ENCODE results near the gene NUP210L. TPM values are rescaled to one million over a fixed set of nuclear protein-coding genes. Genes with fewer than 3 reads are reported as not detected.
A peak's percentile ranks its signal among the peaks of the same experiment; 100 is the strongest.

NUP210L gene
- total and polyA plus RNA-seq, 2 of the 13 experiments (the other 11 are each of a cell fraction or from before 2014, with no cell fraction given) = not detected

GRCh38 chr1:153985941-153986761 lies 168.7 kb downstream of the NUP210L start, which contains the start of gene RAB13 (continued):
- 0 out of 2 replicates have a peak, but pooled peaks have one; percentile 21 for TF ChIP-seq ZNF558 (CRISPR knock-in tag; IDR thresholded peaks at IDR 0.05; ENCODE audit: borderline replicate concordance)
- TF ChIP-seq MNT (IDR thresholded peaks at IDR 0.05) = no peak
- TF ChIP-seq ZNF33A (CRISPR knock-in tag; IDR thresholded peaks at IDR 0.05; ENCODE audit: borderline replicate concordance) = no peak
- peak; percentile 63 for TF ChIP-seq HOXA3 (CRISPR knock-in tag; IDR thresholded peaks at IDR 0.05)
- no peak for TF ChIP-seq ZNF260 (CRISPR knock-in tag; IDR thresholded peaks at IDR 0.05; ENCODE audit: borderline replicate concordance, low read depth)
- TF ChIP-seq ZFX (CRISPR knock-in tag; IDR thresholded peaks at IDR 0.05; ENCODE audit: low read depth) = peak; percentile 52
- TF ChIP-seq SIN3A (IDR thresholded peaks at IDR 0.05; ENCODE audit: borderline replicate concordance, low read depth, low read length) = peak; percentile 77; the same call in 1 of the 2 replicates
- TF ChIP-seq HDAC1 (CRISPR knock-in tag; IDR thresholded peaks at IDR 0.05) = 0 out of 2 replicates have a peak, but pooled peaks have one; percentile 4
- peak; percentile 13; the same call in 1 of the 2 replicates for TF ChIP-seq ZNF816 (CRISPR knock-in tag; IDR thresholded peaks at IDR 0.05; ENCODE audit: borderline replicate concordance)
- TF ChIP-seq SAP130 (CRISPR knock-in tag; IDR thresholded peaks at IDR 0.05; ENCODE audit: low read depth) = peak; percentile 50; the same call in 1 of the 2 replicates
- 0 out of 2 replicates have a peak, but pooled peaks have one; percentile 4 for TF ChIP-seq DMAP1 (CRISPR knock-in tag; IDR thresholded peaks at IDR 0.05)
- no peak for TF ChIP-seq PAWR (CRISPR knock-in tag; IDR thresholded peaks at IDR 0.05; ENCODE audit: borderline replicate concordance)
- TF ChIP-seq PHF20 (CRISPR knock-in tag; IDR thresholded peaks at IDR 0.05) = no peak
- no peak for TF ChIP-seq ZNF263 (CRISPR knock-in tag; IDR thresholded peaks at IDR 0.05)
- 0 out of 2 replicates have a peak, but pooled peaks have one; percentile 48 for TF ChIP-seq NKX3-1 (CRISPR knock-in tag; IDR thresholded peaks at IDR 0.05)
- peak; percentile 50 for TF ChIP-seq YEATS4 (CRISPR knock-in tag; IDR thresholded peaks at IDR 0.05; ENCODE audit: borderline replicate concordance)
- TF ChIP-seq ZNF776 (CRISPR knock-in tag; IDR thresholded peaks at IDR 0.05) = no peak
- peak; percentile 57; the same call in 1 of the 2 replicates for TF ChIP-seq SP5 (CRISPR knock-in tag; IDR thresholded peaks at IDR 0.05; ENCODE audit: borderline replicate concordance, low read depth)
- TF ChIP-seq JARID2 (CRISPR knock-in tag; IDR thresholded peaks at IDR 0.05; ENCODE audit: insufficient replicate concordance) = no peak
- no peak for TF ChIP-seq TOE1 (CRISPR knock-in tag; IDR thresholded peaks at IDR 0.05)
- no peak for TF ChIP-seq ZNF17 (CRISPR knock-in tag; IDR thresholded peaks at IDR 0.05)
- no peak for TF ChIP-seq HMGA1 (CRISPR knock-in tag; conservative IDR thresholded peaks at IDR 0.05)
- no peak for TF ChIP-seq ZFP1 (CRISPR knock-in tag; IDR thresholded peaks at IDR 0.05)
- no peak for TF ChIP-seq ZSCAN5A (CRISPR knock-in tag; IDR thresholded peaks at IDR 0.05; ENCODE audit: borderline replicate concordance)
- peak; percentile 74; the same call in 1 of the 2 replicates for TF ChIP-seq KDM5A (IDR thresholded peaks at IDR 0.05; ENCODE audit: borderline replicate concordance, low read length)
- TF ChIP-seq TSC22D2 (CRISPR knock-in tag; IDR thresholded peaks at IDR 0.05; ENCODE audit: borderline replicate concordance) = no peak
- no peak for TF ChIP-seq WIZ (CRISPR knock-in tag; IDR thresholded peaks at IDR 0.05)
- peak; percentile 60; the same call in 1 of the 2 replicates for TF ChIP-seq CHD4 (IDR thresholded peaks at IDR 0.05; ENCODE audit: borderline replicate concordance, low read length)

Data from HepG2 (cell line).